Stimulated activated effector memory CD8-positive, alpha-beta T cell treated with anti-CD3 and anti-CD28 coated beads, Interleukin-12 subunit alpha, Interleukin-12 subunit beta, amount 100 ng/mL, for 72 hours (primary cell): ENCODE data around the gene ZFYVE9.
"Not testable (repeated sequence)": the region's sequence is repeated elsewhere in the genome, so short reads cannot be mapped to it uniquely, and the experiment has no call there.

Source experiments
- ATAC-seq: fragments of 150-1000 bp; cut with Tn5 transposase; 2 replicates; pipeline ENCODE4 v1.10.0; 2021
- DNase-seq, 2 donors: peaks; one replicate each; pipeline ENCODE4 v3.0.0; 2021 to 2022; ENCODE audit warnings: low spot score in 2 of 2
- H3K27ac Mint-ChIP-seq: one replicate; pipeline ENCODE4 v1.8.0; 2022; ENCODE audit warnings: mild to moderate bottlenecking, mixed read lengths
- H3K36me3 Mint-ChIP-seq: one replicate; pipeline ENCODE4 v1.8.0; 2022; ENCODE audit warnings: mild to moderate bottlenecking, mixed read lengths
- H3K4me1 Mint-ChIP-seq: one replicate; pipeline ENCODE4 v1.8.0; 2022; ENCODE audit warnings: mixed read lengths
- H3K4me3 Mint-ChIP-seq: one replicate; pipeline ENCODE4 v1.8.0; 2022; ENCODE audit warnings: mild to moderate bottlenecking, mixed read lengths
- H3K9me3 Mint-ChIP-seq: one replicate; pipeline ENCODE4 v1.8.0; 2022; ENCODE audit warnings: mixed read lengths

The ZFYVE9 gene, protein sequence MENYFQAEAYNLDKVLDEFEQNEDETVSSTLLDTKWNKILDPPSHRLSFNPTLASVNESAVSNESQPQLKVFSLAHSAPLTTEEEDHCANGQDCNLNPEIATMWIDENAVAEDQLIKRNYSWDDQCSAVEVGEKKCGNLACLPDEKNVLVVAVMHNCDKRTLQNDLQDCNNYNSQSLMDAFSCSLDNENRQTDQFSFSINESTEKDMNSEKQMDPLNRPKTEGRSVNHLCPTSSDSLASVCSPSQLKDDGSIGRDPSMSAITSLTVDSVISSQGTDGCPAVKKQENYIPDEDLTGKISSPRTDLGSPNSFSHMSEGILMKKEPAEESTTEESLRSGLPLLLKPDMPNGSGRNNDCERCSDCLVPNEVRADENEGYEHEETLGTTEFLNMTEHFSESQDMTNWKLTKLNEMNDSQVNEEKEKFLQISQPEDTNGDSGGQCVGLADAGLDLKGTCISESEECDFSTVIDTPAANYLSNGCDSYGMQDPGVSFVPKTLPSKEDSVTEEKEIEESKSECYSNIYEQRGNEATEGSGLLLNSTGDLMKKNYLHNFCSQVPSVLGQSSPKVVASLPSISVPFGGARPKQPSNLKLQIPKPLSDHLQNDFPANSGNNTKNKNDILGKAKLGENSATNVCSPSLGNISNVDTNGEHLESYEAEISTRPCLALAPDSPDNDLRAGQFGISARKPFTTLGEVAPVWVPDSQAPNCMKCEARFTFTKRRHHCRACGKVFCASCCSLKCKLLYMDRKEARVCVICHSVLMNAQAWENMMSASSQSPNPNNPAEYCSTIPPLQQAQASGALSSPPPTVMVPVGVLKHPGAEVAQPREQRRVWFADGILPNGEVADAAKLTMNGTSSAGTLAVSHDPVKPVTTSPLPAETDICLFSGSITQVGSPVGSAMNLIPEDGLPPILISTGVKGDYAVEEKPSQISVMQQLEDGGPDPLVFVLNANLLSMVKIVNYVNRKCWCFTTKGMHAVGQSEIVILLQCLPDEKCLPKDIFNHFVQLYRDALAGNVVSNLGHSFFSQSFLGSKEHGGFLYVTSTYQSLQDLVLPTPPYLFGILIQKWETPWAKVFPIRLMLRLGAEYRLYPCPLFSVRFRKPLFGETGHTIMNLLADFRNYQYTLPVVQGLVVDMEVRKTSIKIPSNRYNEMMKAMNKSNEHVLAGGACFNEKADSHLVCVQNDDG (N-terminal part only)

DNA sequence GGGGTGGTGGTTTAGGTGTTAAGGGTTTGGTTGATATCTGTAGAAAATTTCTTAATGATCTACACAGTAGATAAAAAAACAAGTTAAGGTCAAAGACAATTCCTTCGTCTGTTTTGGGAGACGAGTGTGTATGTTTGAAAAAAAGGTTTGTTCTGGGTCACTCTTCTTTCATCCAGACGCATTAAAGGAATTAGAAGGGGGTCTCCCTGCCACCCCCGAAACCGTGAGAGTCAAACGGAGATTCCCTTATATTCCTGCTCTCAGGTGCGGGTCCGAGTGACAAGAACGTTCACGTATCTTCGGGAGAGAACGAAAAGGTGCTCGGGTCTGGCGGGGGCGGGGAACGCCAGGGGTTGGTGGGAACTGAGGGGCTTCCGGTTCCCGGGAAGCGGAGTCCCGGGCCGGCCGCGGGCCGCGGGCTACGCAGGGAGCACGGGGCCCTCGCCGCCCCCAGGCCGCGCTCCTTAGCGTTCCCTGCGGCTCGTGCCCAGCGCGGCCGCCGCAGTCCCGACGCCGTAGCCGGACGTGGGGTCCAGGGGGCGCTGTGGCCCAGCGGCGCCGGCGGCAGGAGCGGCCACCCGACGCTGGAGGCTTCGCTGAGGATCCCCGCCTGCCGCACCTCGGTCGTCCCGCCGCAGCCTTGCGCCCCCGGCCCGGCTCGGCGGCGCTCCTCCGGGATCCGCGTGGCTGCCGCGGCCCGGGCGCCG, at the start of gene ZFYVE9:
Gene ZFYVE9, plus strand, starts transcription at position 577 of the 707 bp plus-strand sequence. CDS start 91,118 bp downstream, outside the sequence.
- ATAC-seq (peak; percentile 80), DNase-seq (peak; percentile 71 to 76)
- H3K4me3 Mint-ChIP-seq = peak within 1 kb of the TSS; percentile 65
- H3K9me3 Mint-ChIP-seq = no peaks in the 10 kb centered on the region
- peaks cover 36% of the 10 kb centered on the region for H3K4me1 Mint-ChIP-seq
- peak within 1 kb of the TSS; percentile 56 for H3K27ac Mint-ChIP-seq
- H3K36me3 Mint-ChIP-seq = peaks cover 15% of the 10 kb centered on the region

GRCh38 chr1:52094300-52094699, 47.6 kb upstream of the ZFYVE9 start:
- H3K4me1 Mint-ChIP-seq, H3K4me3 Mint-ChIP-seq, DNase-seq, H3K27ac Mint-ChIP-seq, H3K9me3 Mint-ChIP-seq, ATAC-seq: not testable (repeated sequence)
- H3K36me3 Mint-ChIP-seq = peaks cover 30% of the 10 kb centered on the region

- H3K4me1 Mint-ChIP-seq = no peaks in the 10 kb centered on the region
- DNase-seq (no peak), ATAC-seq (no peak)
- no peaks in the 10 kb centered on the region for H3K9me3 Mint-ChIP-seq
- no peak overlapping the region for H3K27ac Mint-ChIP-seq
- H3K36me3 Mint-ChIP-seq = peaks cover 12% of the 10 kb centered on the region
- H3K4me3 Mint-ChIP-seq = no peak overlapping the region
These were observed 45.7 kb upstream of the ZFYVE9 start for GRCh38 chr1:52096216-52096615.

DNA sequence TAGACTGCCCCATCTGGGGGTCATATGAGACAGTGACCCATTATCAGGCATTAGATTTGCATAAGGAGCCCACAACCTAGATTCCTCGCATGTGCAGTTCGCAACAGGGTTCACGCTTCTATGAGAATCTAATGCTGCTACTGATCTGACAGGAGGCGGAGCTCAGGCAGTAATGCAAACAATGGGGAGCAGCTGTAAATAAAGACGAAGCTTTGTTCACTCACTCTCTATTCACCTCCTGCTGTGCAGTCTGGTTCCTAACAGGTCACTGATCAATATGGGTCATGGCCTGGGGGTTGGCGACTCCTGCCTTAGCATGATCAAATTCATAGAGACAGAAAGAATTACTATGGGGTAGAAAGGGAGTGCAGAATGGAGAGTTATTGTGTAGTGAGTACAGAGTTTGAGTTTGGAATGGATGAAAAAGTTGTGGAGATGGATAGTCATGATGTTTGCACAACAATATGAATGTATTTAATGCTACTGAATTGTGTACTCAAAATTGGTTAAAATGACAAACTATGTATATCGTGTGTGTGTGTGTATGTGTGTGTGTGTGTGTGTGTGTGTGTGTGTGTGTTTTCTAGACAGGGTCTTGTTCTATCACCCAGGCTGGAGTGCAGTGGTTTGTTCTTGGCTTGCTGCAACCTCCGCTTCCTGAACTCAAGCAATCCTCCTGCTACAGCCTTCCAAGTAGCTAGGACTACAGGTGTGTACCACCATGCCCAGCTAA, 43.6 kb upstream of the ZFYVE9 start:
- ATAC-seq = no peak
- Mint-ChIP-seq H3K4me3 (no peak overlapping the region), H3K4me1 (peaks cover 6% of the 10 kb centered on the region), H3K9me3 (no peaks in the 10 kb centered on the region), H3K36me3 (peaks cover 4% of the 10 kb centered on the region), H3K27ac (no peak overlapping the region)
- no peak for DNase-seq

GRCh38 chr1:52102336-52103013, 39.4 kb upstream of the ZFYVE9 start:
- H3K36me3 Mint-ChIP-seq = no peaks in the 10 kb centered on the region
- no peaks in the 10 kb centered on the region for H3K9me3 Mint-ChIP-seq
- H3K4me3 Mint-ChIP-seq = no peak overlapping the region
- H3K4me1 Mint-ChIP-seq = peaks cover 6% of the 10 kb centered on the region
- H3K27ac Mint-ChIP-seq = no peak overlapping the region
- ATAC-seq = no peak
- no peak for DNase-seq

- no peaks in the 10 kb centered on the region for H3K4me1 Mint-ChIP-seq
- H3K4me3 Mint-ChIP-seq = no peak overlapping the region
- H3K27ac Mint-ChIP-seq = no peak overlapping the region
- no peaks in the 10 kb centered on the region for H3K36me3 Mint-ChIP-seq
- H3K9me3 Mint-ChIP-seq = no peaks in the 10 kb centered on the region
- ATAC-seq (no peak), DNase-seq (no peak)
These were observed 30.4 kb upstream of the ZFYVE9 start for GRCh38 chr1:52111492-52111891.

DNA sequence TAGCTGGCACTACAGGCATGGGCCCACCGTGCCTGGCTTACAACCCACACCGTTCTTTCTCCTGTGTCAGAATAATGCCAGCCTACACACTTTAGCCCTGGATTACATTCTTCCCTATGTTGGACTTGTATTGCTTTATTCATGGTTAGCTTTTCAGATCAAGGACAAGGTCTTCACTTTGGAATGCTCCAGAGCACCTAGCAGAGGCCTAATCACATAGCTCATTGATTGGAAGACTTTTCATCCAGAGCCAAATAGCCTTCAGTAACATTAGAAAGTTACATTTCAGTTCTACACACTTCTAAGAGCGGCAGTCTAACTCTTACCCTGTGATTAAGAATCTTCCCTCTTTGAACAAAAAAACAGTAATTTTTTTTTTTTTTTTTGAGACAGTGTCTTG, 29.4 kb upstream of the ZFYVE9 start:
- no peaks in the 10 kb centered on the region for H3K36me3 Mint-ChIP-seq
- no peak for DNase-seq
- H3K4me1 Mint-ChIP-seq = no peaks in the 10 kb centered on the region
- no peaks in the 10 kb centered on the region for H3K9me3 Mint-ChIP-seq
- no peak overlapping the region for H3K4me3 Mint-ChIP-seq
- no peak for ATAC-seq
- H3K27ac Mint-ChIP-seq = no peak overlapping the region

GRCh38 chr1:52119301-52120079, 22.4 kb upstream of the ZFYVE9 start:
- DNase-seq (no peak), ATAC-seq (no peak)
- Mint-ChIP-seq H3K4me1 (no peaks in the 10 kb centered on the region), H3K4me3 (no peak overlapping the region), H3K27ac (no peak overlapping the region), H3K9me3 (no peaks in the 10 kb centered on the region), H3K36me3 (no peaks in the 10 kb centered on the region)

GRCh38 chr1:52122384-52122783, 19.5 kb upstream of the ZFYVE9 start:
- H3K36me3 Mint-ChIP-seq = no peaks in the 10 kb centered on the region
- DNase-seq = no peak
- ATAC-seq = no peak
- no peak overlapping the region for H3K27ac Mint-ChIP-seq
- H3K4me1 Mint-ChIP-seq = no peaks in the 10 kb centered on the region
- no peak overlapping the region for H3K4me3 Mint-ChIP-seq
- no peaks in the 10 kb centered on the region for H3K9me3 Mint-ChIP-seq

DNA sequence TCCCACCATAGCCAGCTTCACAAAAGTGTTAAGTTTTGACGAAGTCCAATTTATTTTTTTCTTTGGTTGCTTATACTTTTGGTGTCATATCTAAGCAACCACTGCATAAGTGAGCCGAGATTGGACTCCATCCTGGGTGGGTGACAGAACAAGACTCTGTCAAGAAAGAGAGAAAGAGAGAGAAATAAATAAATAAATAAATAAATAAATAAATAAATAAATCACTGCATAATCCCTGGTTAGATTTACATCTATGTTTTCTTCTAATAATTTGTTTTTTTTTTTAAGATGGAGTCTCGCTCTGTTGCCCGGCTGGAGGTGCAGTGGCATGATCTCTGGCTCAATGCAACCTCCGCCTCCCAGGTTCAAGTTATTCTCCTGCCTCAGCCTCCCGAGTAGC, 18.3 kb upstream of the ZFYVE9 start:
- no peak for ATAC-seq
- H3K9me3 Mint-ChIP-seq = no peaks in the 10 kb centered on the region
- DNase-seq = no peak
- no peak overlapping the region for H3K27ac Mint-ChIP-seq
- H3K4me1 Mint-ChIP-seq = no peaks in the 10 kb centered on the region
- no peaks in the 10 kb centered on the region for H3K36me3 Mint-ChIP-seq
- H3K4me3 Mint-ChIP-seq = no peak overlapping the region

DNA sequence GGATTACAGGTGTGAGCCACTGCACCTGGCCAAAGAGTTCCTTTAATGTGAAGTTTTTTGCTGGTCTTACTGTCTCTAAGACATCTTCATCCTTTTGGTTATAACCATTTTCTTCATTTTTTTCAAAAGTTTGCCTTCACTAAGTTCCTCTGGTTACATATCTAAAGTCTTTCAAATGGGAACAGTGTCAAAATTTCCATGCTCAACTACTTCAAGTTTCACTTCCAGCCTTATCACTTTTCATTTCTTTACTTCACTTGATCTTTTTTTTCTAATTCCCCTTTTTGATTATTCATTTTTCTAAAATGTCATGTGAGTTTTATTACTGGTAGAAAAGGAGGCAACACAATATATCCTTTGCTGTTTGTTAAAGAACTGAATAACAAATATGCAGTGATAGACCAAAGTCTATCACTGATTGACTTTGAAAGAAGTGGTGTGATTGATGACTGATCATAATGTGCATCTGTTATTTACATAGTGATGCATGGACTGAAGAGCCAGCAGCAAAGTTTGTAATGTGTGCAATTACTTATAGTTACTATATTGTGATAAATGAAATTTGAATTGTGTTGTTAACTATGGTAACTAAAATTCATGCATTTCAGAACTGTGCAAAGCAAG, 16.0 kb upstream of the ZFYVE9 start:
- ATAC-seq = no peak
- no peak for DNase-seq
- Mint-ChIP-seq H3K4me3 (no peak overlapping the region), H3K9me3 (no peaks in the 10 kb centered on the region), H3K36me3 (no peaks in the 10 kb centered on the region), H3K4me1 (no peaks in the 10 kb centered on the region), H3K27ac (no peak overlapping the region)

GRCh38 chr1:52127181-52128180, 14.4 kb upstream of the ZFYVE9 start:
- ATAC-seq (no peak), DNase-seq (no peak)
- H3K4me1 Mint-ChIP-seq = no peaks in the 10 kb centered on the region
- H3K27ac Mint-ChIP-seq = no peak overlapping the region
- no peaks in the 10 kb centered on the region for H3K36me3 Mint-ChIP-seq
- H3K4me3 Mint-ChIP-seq = no peak overlapping the region
- H3K9me3 Mint-ChIP-seq = no peaks in the 10 kb centered on the region
